Glutamatergic neuron (in vitro differentiated cells): ENCODE data around the gene STARD13. TPM values are rescaled to one million over a fixed set of nuclear protein-coding genes. Genes with fewer than 3 reads are reported as not detected.

Source experiments
- DNase-seq: peaks from one replicate; pipeline ENCODE4 v3.0.0; 2022
- H3K27ac Mint-ChIP-seq: one replicate; pipeline ENCODE4 v1.8.0; 2020; ENCODE audit warnings: mild to moderate bottlenecking, mixed read lengths, inconsistent platforms; ENCODE audit not compliant: unreplicated experiment
- H3K27me3 Mint-ChIP-seq: one replicate; pipeline ENCODE4 v1.8.0; 2020; ENCODE audit warnings: mild to moderate bottlenecking, moderate library complexity, mixed read lengths, inconsistent platforms; ENCODE audit not compliant: unreplicated experiment
- H3K36me3 Mint-ChIP-seq: one replicate; pipeline ENCODE4 v1.8.0; 2020; ENCODE audit warnings: mild to moderate bottlenecking, mixed read lengths, inconsistent platforms; ENCODE audit not compliant: unreplicated experiment
- H3K4me1 Mint-ChIP-seq: one replicate; pipeline ENCODE4 v1.8.0; 2020; ENCODE audit warnings: mild to moderate bottlenecking, low read depth, mixed read lengths, inconsistent platforms; ENCODE audit not compliant: unreplicated experiment
- H3K4me3 Mint-ChIP-seq: one replicate; pipeline ENCODE4 v1.8.0; 2020; ENCODE audit warnings: mild to moderate bottlenecking, mixed read lengths, inconsistent platforms; ENCODE audit not compliant: unreplicated experiment
- H3K9me3 Mint-ChIP-seq: one replicate; pipeline ENCODE4 v1.8.0; 2020; ENCODE audit warnings: mild to moderate bottlenecking, moderate library complexity, mixed read lengths, inconsistent platforms; ENCODE audit not compliant: unreplicated experiment
- total RNA-seq: library from RNA; stranded (reverse); fragmentation: NEBNext Ultra II Directional; extraction: Animal tissue kit (Norgen Biotek cat#: 25700); gene quantifications from one replicate; pipeline ENCODE4 v1.2.1, GENCODE V29; 2021; ENCODE audit not compliant: unreplicated experiment
- TF ChIP-seq, protein P1 (sequence below): fragments of 200-600 bp; sonication (generic); IDR thresholded peaks from one replicate; pipeline ENCODE4 v1.5.0; 2021; ENCODE audit not compliant: partially characterized antibody, unreplicated experiment

STARD13 gene
- total RNA-seq, 1 donor from 2014 or later: 36.4 TPM

DNA sequence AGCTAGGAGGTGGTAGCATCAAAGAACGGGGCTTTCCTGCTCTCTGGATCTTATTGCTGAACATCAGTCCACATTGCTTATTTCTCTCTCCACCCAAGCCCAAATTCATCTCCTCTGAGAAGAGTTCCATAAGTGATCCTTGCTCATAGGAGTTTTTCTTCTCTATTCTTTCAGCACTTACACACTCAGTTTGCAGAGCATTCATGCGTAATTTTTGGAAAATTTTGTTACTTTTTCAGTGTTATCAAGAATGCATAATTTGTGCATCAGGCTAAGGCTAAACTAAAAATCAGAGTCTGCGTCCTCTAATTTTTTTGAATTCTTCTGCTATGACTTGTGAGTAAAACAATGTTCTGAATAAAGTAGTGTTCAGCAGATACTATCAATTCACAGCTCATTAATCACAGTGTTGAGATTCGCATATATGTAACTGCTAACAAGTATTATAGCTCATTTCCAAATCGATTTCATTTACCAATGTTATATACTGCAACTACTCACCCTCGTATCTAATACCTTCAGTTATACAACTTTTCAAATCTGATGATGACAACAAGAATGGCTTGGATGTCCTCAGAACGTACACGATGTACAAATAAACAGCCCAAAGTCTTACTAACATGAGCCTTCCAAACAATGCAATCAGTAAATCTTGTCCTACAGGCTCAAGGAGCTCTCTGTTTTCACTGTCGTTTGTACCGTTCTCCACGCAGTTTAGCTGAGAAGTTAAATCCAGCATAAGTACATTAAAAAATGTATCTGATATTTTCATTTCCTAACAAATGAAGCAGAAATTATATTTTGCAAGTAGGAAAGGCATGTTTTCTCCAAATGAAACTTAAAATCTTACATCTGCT lies 36.4 kb upstream of the STARD13 start:
- TF ChIP-seq, protein P1, sequence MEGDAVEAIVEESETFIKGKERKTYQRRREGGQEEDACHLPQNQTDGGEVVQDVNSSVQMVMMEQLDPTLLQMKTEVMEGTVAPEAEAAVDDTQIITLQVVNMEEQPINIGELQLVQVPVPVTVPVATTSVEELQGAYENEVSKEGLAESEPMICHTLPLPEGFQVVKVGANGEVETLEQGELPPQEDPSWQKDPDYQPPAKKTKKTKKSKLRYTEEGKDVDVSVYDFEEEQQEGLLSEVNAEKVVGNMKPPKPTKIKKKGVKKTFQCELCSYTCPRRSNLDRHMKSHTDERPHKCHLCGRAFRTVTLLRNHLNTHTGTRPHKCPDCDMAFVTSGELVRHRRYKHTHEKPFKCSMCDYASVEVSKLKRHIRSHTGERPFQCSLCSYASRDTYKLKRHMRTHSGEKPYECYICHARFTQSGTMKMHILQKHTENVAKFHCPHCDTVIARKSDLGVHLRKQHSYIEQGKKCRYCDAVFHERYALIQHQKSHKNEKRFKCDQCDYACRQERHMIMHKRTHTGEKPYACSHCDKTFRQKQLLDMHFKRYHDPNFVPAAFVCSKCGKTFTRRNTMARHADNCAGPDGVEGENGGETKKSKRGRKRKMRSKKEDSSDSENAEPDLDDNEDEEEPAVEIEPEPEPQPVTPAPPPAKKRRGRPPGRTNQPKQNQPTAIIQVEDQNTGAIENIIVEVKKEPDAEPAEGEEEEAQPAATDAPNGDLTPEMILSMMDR: no peak
- Mint-ChIP-seq H3K27ac (peak overlapping the region; percentile 41), H3K27me3 (peaks cover 5% of the 10 kb centered on the region), H3K4me1 (peaks cover 19% of the 10 kb centered on the region), H3K4me3 (no peak overlapping the region), H3K9me3 (no peaks in the 10 kb centered on the region), H3K36me3 (peaks cover 5% of the 10 kb centered on the region)
- DNase-seq: no peak

DNA sequence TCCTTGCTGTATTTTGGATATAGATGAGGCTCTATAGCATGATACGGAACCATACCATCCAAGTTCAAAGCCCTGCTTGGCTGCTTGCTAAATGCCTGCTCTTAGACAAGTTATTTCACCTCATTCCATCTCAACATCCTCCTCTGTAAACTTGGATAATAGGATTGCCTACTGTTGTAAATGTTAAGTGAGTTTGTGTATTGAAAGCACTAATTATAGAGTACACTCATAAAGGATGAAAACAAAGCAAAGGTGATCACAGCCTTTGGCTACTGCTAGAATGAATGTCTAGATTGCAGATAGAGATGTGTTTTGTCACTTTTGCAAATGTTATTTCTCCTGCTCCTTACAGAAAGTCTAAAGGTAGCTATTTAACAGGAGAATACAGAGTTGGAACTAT lies 34.3 kb upstream of the STARD13 start:
- DNase-seq: no peak

DNA sequence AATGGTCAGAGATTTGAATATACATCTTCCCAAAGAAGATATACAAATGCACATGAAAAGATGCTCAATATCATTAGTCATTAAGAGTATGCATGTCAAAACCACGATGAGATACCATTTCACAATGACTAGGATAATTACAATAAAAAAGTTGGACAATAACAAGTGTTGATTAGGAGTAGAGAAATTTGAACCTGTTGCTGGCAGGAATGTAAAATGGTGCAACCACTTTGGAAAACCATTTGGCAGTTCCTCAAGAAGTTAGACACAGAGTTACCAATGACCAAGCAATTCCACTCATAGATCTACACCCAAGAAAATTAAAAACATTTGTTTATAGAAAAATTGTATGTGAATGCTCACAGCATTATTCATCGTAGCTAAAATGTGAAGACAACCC lies 33.2 kb upstream of the STARD13 start:
- DNase-seq: no peak
- H3K9me3 Mint-ChIP-seq: no peaks in the 10 kb centered on the region
- peaks cover 12% of the 10 kb centered on the region for H3K4me1 Mint-ChIP-seq
- TF ChIP-seq, protein P1: no peak
- H3K27me3 Mint-ChIP-seq: peaks cover 3% of the 10 kb centered on the region
- H3K27ac Mint-ChIP-seq: no peak overlapping the region
- no peak overlapping the region for H3K4me3 Mint-ChIP-seq
- H3K36me3 Mint-ChIP-seq: peaks cover 5% of the 10 kb centered on the region

More for the DNA sequence above, 34.3 kb upstream of the STARD13 start:
- no peaks in the 10 kb centered on the region for H3K9me3 Mint-ChIP-seq
- H3K4me3 Mint-ChIP-seq: no peak overlapping the region
- H3K4me1 Mint-ChIP-seq: peaks cover 15% of the 10 kb centered on the region
- peaks cover 3% of the 10 kb centered on the region for H3K27me3 Mint-ChIP-seq
- peaks cover 5% of the 10 kb centered on the region for H3K36me3 Mint-ChIP-seq
- H3K27ac Mint-ChIP-seq: no peak overlapping the region
- TF ChIP-seq, protein P1: no peak

DNA sequence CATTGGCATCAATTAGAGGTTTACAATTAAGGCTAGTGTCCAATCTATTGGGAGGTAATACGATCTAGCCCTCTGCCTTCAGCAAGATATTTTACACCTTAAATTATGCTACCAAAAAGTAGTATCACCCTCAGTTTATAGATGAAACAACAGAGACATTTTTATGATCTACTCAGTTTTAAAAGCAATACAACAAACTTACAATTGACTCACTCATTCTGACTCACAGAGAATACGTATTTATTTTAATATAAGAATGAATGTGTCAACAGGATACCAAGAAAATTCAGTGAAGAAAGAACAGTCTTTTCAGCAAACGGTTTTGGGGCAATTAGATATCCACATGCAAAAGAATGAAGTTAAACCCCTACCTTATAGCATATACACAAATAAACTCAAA lies 32.5 kb upstream of the STARD13 start:
- no peak for DNase-seq
- no peaks in the 10 kb centered on the region for H3K9me3 Mint-ChIP-seq
- no peak overlapping the region for H3K27ac Mint-ChIP-seq
- H3K27me3 Mint-ChIP-seq: peaks cover 1% of the 10 kb centered on the region
- H3K4me3 Mint-ChIP-seq: no peak overlapping the region
- peaks cover 5% of the 10 kb centered on the region for H3K4me1 Mint-ChIP-seq
- H3K36me3 Mint-ChIP-seq: peaks cover 5% of the 10 kb centered on the region
- TF ChIP-seq, protein P1: no peak

DNA sequence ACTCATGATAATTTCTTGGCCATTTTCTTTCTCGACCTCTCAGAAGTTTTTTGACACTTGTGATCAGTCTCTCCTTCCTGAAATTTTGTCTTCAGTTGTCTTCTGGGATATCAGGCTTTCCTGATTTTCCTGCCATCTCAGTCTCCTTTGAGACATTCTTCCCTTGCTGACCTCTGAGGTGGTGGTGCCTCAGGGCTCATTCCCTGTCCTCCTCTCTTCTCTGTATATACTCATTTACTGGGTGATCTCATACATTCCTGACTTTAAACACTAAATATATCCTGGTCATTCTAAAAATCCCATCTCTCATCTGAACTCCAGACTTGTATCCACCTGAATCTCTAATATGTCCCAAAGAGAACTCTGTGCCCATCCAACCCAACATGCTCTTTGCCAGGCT lies 31.3 kb upstream of the STARD13 start:
- Mint-ChIP-seq H3K27ac (no peak overlapping the region), H3K27me3 (peaks cover 1% of the 10 kb centered on the region), H3K4me3 (no peak overlapping the region), H3K9me3 (no peaks in the 10 kb centered on the region), H3K36me3 (peaks cover 5% of the 10 kb centered on the region), H3K4me1 (peaks cover 4% of the 10 kb centered on the region)
- TF ChIP-seq, protein P1: no peak
- DNase-seq: no peak
